Measurements from ENCODE around the gene ADCY2.

Gene ADCY2

GRCh38 chr5:7434914-7435313, 39.0 kb downstream of the ADCY2 start:
- peaks cover 0 to 7% (median 2%) of the 10 kb centered on the region in 4 donors for H3K4me1 ChIP-seq
- no peak overlapping the region for H3K27ac ChIP-seq
- no peak for DNase-seq
- no peaks in the 10 kb centered on the region for H3K9me3 ChIP-seq
- TF ChIP-seq, protein P1, sequence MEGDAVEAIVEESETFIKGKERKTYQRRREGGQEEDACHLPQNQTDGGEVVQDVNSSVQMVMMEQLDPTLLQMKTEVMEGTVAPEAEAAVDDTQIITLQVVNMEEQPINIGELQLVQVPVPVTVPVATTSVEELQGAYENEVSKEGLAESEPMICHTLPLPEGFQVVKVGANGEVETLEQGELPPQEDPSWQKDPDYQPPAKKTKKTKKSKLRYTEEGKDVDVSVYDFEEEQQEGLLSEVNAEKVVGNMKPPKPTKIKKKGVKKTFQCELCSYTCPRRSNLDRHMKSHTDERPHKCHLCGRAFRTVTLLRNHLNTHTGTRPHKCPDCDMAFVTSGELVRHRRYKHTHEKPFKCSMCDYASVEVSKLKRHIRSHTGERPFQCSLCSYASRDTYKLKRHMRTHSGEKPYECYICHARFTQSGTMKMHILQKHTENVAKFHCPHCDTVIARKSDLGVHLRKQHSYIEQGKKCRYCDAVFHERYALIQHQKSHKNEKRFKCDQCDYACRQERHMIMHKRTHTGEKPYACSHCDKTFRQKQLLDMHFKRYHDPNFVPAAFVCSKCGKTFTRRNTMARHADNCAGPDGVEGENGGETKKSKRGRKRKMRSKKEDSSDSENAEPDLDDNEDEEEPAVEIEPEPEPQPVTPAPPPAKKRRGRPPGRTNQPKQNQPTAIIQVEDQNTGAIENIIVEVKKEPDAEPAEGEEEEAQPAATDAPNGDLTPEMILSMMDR (IDR thresholded peaks at IDR 0.05), result no peak
- intact Hi-C loops (cut with DNase I; ENCODE audit: low total_unique reads), result no loop called here
- no peaks in the 10 kb centered on the region for H3K27me3 ChIP-seq
- H3K36me3 ChIP-seq, result no peaks in the 10 kb centered on the region
- no peak overlapping the region for H3K4me3 ChIP-seq

GRCh38 chr5:7435503-7435902, 39.6 kb downstream of the ADCY2 start:
- Histone ChIP-seq H3K4me3 (no peak overlapping the region), H3K27ac (no peak overlapping the region), H3K9me3 (no peaks in the 10 kb centered on the region), H3K36me3 (no peaks in the 10 kb centered on the region), H3K4me1 (peaks cover 0 to 7% (median 2%) of the 10 kb centered on the region in 4 donors), H3K27me3 (no peaks in the 10 kb centered on the region)
- no peak for DNase-seq
- intact Hi-C loops (cut with DNase I; ENCODE audit: low total_unique reads), result no loop called here
- TF ChIP-seq, protein P1 (IDR thresholded peaks at IDR 0.05), result no peak

DNA sequence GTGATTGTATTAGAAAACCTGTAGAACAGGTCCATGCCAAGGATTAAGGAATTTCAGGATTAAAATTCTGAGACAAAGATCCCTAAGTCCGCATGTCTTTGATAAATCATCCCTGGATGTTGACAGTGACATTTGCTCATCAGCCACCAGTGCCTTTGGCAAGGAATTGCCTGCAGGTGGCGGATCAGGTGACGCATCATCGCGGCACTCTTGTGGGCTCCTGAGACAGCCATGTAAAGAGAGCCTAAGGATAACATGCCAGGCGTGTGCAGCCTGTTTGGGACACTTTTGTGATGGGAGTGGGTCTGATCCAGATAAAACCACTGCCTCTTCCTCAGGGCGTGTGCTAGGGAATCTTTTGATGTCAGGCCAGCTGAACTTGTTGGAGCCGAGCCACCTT, 40.6 kb downstream of the ADCY2 start:
- intact Hi-C loops (cut with DNase I; ENCODE audit: low total_unique reads), result no loop called here
- H3K27me3 ChIP-seq, result no peaks in the 10 kb centered on the region
- no peaks in the 10 kb centered on the region for H3K9me3 ChIP-seq
- DNase-seq, result no peak
- H3K36me3 ChIP-seq, result no peaks in the 10 kb centered on the region
- TF ChIP-seq, protein P1 (IDR thresholded peaks at IDR 0.05), result no peak
- H3K4me1 ChIP-seq, result peaks cover 0 to 7% (median 2%) of the 10 kb centered on the region in 4 donors
- H3K27ac ChIP-seq, result no peak overlapping the region
- no peak overlapping the region for H3K4me3 ChIP-seq

- H3K4me3 ChIP-seq, result no peak overlapping the region
- no peaks in the 10 kb centered on the region for H3K9me3 ChIP-seq
- H3K36me3 ChIP-seq, result no peaks in the 10 kb centered on the region
- no peak overlapping the region for H3K27ac ChIP-seq
- H3K27me3 ChIP-seq, result no peaks in the 10 kb centered on the region
- DNase-seq, result no peak
- peaks cover 0 to 7% (median 2%) of the 10 kb centered on the region in 4 donors for H3K4me1 ChIP-seq
- TF ChIP-seq, protein P1 (IDR thresholded peaks at IDR 0.05), result no peak
- intact Hi-C loops (cut with DNase I; ENCODE audit: low total_unique reads), result no loop called here
These were observed 41.9 kb downstream of the ADCY2 start for GRCh38 chr5:7437836-7438235.

DNA sequence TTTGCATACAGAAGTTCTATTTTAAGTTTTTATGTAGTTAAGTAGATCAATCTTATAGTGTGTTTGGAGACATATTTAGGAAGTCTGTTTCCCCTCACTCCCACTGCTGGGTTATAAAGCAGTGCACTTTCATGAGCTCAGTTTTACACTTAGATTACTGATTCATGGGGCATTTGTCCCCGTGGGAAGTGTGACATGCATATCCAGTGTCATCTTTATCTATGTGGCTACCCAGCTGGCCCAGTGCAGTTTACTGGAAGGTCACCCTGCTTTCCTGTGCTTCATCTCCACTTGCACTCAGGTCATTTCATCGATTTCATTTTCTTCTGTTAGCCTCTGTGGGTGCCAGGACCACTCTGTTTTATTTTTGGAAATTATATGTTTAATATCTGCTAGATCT, 49.1 kb downstream of the ADCY2 start:
- Histone ChIP-seq H3K27ac (no peak overlapping the region), H3K4me3 (no peak overlapping the region), H3K36me3 (no peaks in the 10 kb centered on the region), H3K9me3 (no peaks in the 10 kb centered on the region), H3K27me3 (no peaks in the 10 kb centered on the region), H3K4me1 (no peaks in the 10 kb centered on the region)
- intact Hi-C loops (cut with DNase I; ENCODE audit: low total_unique reads), result no loop called here
- DNase-seq, result no peak
- TF ChIP-seq, protein P1 (IDR thresholded peaks at IDR 0.05), result no peak

GRCh38 chr5:7445831-7446230, 49.9 kb downstream of the ADCY2 start:
- DNase-seq, result no peak
- no peaks in the 10 kb centered on the region for H3K9me3 ChIP-seq
- intact Hi-C loops (cut with DNase I; ENCODE audit: low total_unique reads), result no loop called here
- H3K27me3 ChIP-seq, result no peaks in the 10 kb centered on the region
- no peaks in the 10 kb centered on the region for H3K4me1 ChIP-seq
- no peak overlapping the region for H3K4me3 ChIP-seq
- H3K36me3 ChIP-seq, result no peaks in the 10 kb centered on the region
- TF ChIP-seq, protein P1 (IDR thresholded peaks at IDR 0.05), result no peak
- H3K27ac ChIP-seq, result no peak overlapping the region
